HepG2 (cell line): ENCODE data around the gene NACAD.

ENCODE experiments used
- HMGA1 ChIP-seq: sonication (generic); formaldehyde crosslinking; conservative IDR thresholded peaks from 2 replicates; pipeline ENCODE4 v1.4.0; 2020; ENCODE audit warnings: missing genetic modification reagents
- MBD4 ChIP-seq: IDR thresholded peaks from 2 replicates; pipeline ENCODE4 v1.6.1; 2012; ENCODE audit warnings: low read length, inconsistent platforms, borderline replicate concordance
- POLR2A ChIP-seq, 2 experiments: IDR thresholded peaks; 2 replicates each; pipeline ENCODE4 v1.6.1; 2011; ENCODE audit warnings: low read depth in 2 of 2, low read length in 2 of 2, mild to moderate bottlenecking in 1 of 2, moderate library complexity in 1 of 2; ENCODE audit not compliant: insufficient read depth in 1 of 2
- RBM22 ChIP-seq: fragments of 200-400 bp; formaldehyde crosslinking; optimal IDR thresholded peaks from 2 replicates; pipeline ENCODE3; 2017; ENCODE audit warnings: mild to moderate bottlenecking, low read length, moderate library complexity
- ZNF350 ChIP-seq: sonication (generic); formaldehyde crosslinking; IDR thresholded peaks from 2 replicates; pipeline ENCODE4 v1.4.0; 2020; ENCODE audit warnings: mild to moderate bottlenecking, low read depth, missing genetic modification reagents, borderline replicate concordance

GRCh38 chr7:45080265-45080957, 8.4 kb downstream of the NACAD start:
- TF ChIP-seq ZNF350 (CRISPR knock-in tag): no peak
- TF ChIP-seq MBD4: no peak
- TF ChIP-seq POLR2A (IDR thresholded peaks at IDR 0.05; ENCODE audit: insufficient read depth in 1 of 2, low read depth in 2 of 2, low read length in 2 of 2): no peak
- no peak for TF ChIP-seq RBM22
- TF ChIP-seq HMGA1 (CRISPR knock-in tag): no peak
